ENCODE measurements around the gene HIVEP1.
A peak's percentile ranks its signal among the peaks of the same experiment; 100 is the strongest.

HIVEP1 gene

GRCh38 chr6:12058172-12058961 is 46.3 kb downstream of the HIVEP1 start:
- no peak for DNase-seq

- DNase-seq, result peak; percentile 71
These were observed 48.9 kb downstream of the HIVEP1 start for GRCh38 chr6:12060780-12061609.

- no peak for DNase-seq
These were observed 50.5 kb downstream of the HIVEP1 start for GRCh38 chr6:12062605-12063004.

- no peak for DNase-seq
These were observed 52.0 kb downstream of the HIVEP1 start for GRCh38 chr6:12064131-12064530.

GRCh38 chr6:12064538-12065071 is 52.5 kb downstream of the HIVEP1 start:
- DNase-seq, result no peak

GRCh38 chr6:12065321-12066140 is 53.4 kb downstream of the HIVEP1 start:
- no peak for DNase-seq

GRCh38 chr6:12066297-12066696 is 54.2 kb downstream of the HIVEP1 start:
- DNase-seq, result no peak

- no peak for DNase-seq
These were observed 56.9 kb downstream of the HIVEP1 start for GRCh38 chr6:12068899-12069557.

GRCh38 chr6:12069891-12070529 is 57.9 kb downstream of the HIVEP1 start:
- no peak for DNase-seq

- no peak for DNase-seq
These were observed 59.0 kb downstream of the HIVEP1 start for GRCh38 chr6:12071064-12071615.

- no peak for DNase-seq
These were observed 63.0 kb downstream of the HIVEP1 start for GRCh38 chr6:12075067-12075563.

GRCh38 chr6:12077021-12077710 is 65.1 kb downstream of the HIVEP1 start:
- no peak for DNase-seq

- DNase-seq, result no peak
These were observed 65.9 kb downstream of the HIVEP1 start for GRCh38 chr6:12078014-12078413.

- no peak for DNase-seq
These were observed 69.7 kb downstream of the HIVEP1 start for GRCh38 chr6:12081771-12082170.

- no peak for DNase-seq
These were observed 70.3 kb downstream of the HIVEP1 start for GRCh38 chr6:12082368-12082767.

- DNase-seq, result no peak
These were observed 71.2 kb downstream of the HIVEP1 start for GRCh38 chr6:12083302-12083701.

- no peak for DNase-seq
These were observed 71.7 kb downstream of the HIVEP1 start for GRCh38 chr6:12083763-12084162.

GRCh38 chr6:12084681-12085080 is 72.6 kb downstream of the HIVEP1 start:
- DNase-seq, result no peak

GRCh38 chr6:12088531-12088930 is 76.4 kb downstream of the HIVEP1 start:
- DNase-seq, result no peak

- DNase-seq, result no peak
These were observed 78.6 kb downstream of the HIVEP1 start for GRCh38 chr6:12090714-12091113.

GRCh38 chr6:12092762-12093161 is 80.7 kb downstream of the HIVEP1 start:
- DNase-seq, result no peak
